Panc1 (cell line): ENCODE data around the gene SSC4D. TPM values are rescaled to one million over a fixed set of nuclear protein-coding genes. Genes with fewer than 3 reads are reported as not detected.
A peak's percentile ranks its signal among the peaks of the same experiment; 100 is the strongest.

Experiments
- ATAC-seq: fragments of 200-7000 bp; cut with Tn5 transposase; 2 replicates; pipeline ENCODE4 v1.9.1; 2020; ENCODE audit warnings: mild to moderate bottlenecking, moderate library complexity
- BruUV-seq: library from RNA; stranded (reverse); fragments of 400-500 nt; replicated peaks from 2 replicates; lab custom pipeline; 2021; lab: Mats Ljungman, UMichigan
- CTCF ChIA-PET: fragments of 300-600 bp; sonication (Branson Sonifier 250); formaldehyde crosslinking; loops from one replicate; lab custom pipeline; 2022; ENCODE audit warnings: antibody characterized with exemption; lab: Charles Lee
- POLR2A ChIA-PET: fragments of 300-600 bp; sonication (Branson Sonifier 250); formaldehyde crosslinking; loops from one replicate; lab custom pipeline; 2022; ENCODE audit warnings: antibody characterized with exemption; lab: Charles Lee
- DNase-seq: peaks from one replicate; pipeline ENCODE4 v3.0.0-alpha.2; 2010; ENCODE audit warnings: low read depth, low spot score
- H3K27ac ChIP-seq: 2 replicates; pipeline ENCODE4 v1.5.1; 2011; ENCODE audit warnings: mild to moderate bottlenecking, low read length, inconsistent platforms
- H3K27me3 ChIP-seq: fragments of 200-500 bp; sonication (Bioruptor generic); 2 replicates; pipeline ENCODE4 v1.6.0; 2014; ENCODE audit warnings: low read length, inconsistent platforms; ENCODE audit not compliant: control insufficient read depth, insufficient read depth
- H3K36me3 ChIP-seq: fragments of 200-500 bp; sonication (Bioruptor generic); 2 replicates; pipeline ENCODE4 v1.5.1; 2014; ENCODE audit warnings: inconsistent platforms, mild to moderate bottlenecking, low read length, moderate library complexity; ENCODE audit not compliant: control insufficient read depth, insufficient read depth
- H3K4me1 ChIP-seq: 2 replicates; pipeline ENCODE4 v1.5.1; 2011; ENCODE audit warnings: inconsistent platforms, mild to moderate bottlenecking, low read length, moderate library complexity; ENCODE audit not compliant: control insufficient read depth, insufficient read depth
- H3K4me3 ChIP-seq, 2 experiments: 2 replicates each; pipeline ENCODE4 v1.5.1; 2011 to 2012; ENCODE audit warnings: low read depth in 2 of 2, low read length in 2 of 2, mild to moderate bottlenecking in 2 of 2, inconsistent platforms in 1 of 2, moderate library complexity in 1 of 2
- H3K9me3 ChIP-seq: fragments of 200-500 bp; sonication (Bioruptor generic); 2 replicates; pipeline ENCODE4 v1.5.1; 2014; ENCODE audit warnings: low read depth, mild to moderate bottlenecking, inconsistent platforms, low read length, moderate library complexity; ENCODE audit not compliant: control insufficient read depth, insufficient read depth
- CTCF ChIP-seq: fragments of 450-650 bp; IDR thresholded peaks from 2 replicates; pipeline ENCODE4 v1.5.1; 2017; ENCODE audit warnings: mild to moderate bottlenecking
- POLR2AphosphoS5 ChIP-seq: IDR thresholded peaks from 2 replicates; pipeline ENCODE4 v1.6.1; 2012; ENCODE audit warnings: mild to moderate bottlenecking, low read depth, low read length, moderate library complexity
- REST ChIP-seq, 2 experiments: IDR thresholded peaks; 2 replicates each; pipeline ENCODE4 v1.6.1; 2011 to 2012; ENCODE audit warnings: low read depth in 2 of 2, control low read depth in 1 of 2, low read length in 1 of 2, mild to moderate bottlenecking in 1 of 2, moderate library complexity in 1 of 2; ENCODE audit not compliant: insufficient read depth in 1 of 2
- SIN3A ChIP-seq: IDR thresholded peaks from 2 replicates; pipeline ENCODE4 v1.6.1; 2012; ENCODE audit warnings: low read depth, mild to moderate bottlenecking, low read length, moderate library complexity, borderline replicate concordance; ENCODE audit not compliant: insufficient read depth
- TCF7L2 ChIP-seq: IDR thresholded peaks from 2 replicates; pipeline ENCODE4 v1.6.1; 2011; ENCODE audit warnings: mild to moderate bottlenecking, low read depth, low read length, inconsistent platforms
- in situ Hi-C: cut with HindIII; loops from 2 replicates; pipeline ENCODE4 v1.10.0; 2016; ENCODE audit warnings: low sequenced_read_pairs, low pct_unique_long_range_greater_than_20kb
- intact Hi-C: fragments of 100-400 bp; cut with micrococcal nuclease; formaldehyde crosslinking; loops from one replicate; pipeline ENCODE4 v1.10.0; 2022; ENCODE audit not compliant: unreplicated experiment
- total RNA-seq: library from RNA; stranded (reverse); gene quantifications from one replicate; pipeline ENCODE4 v1.2.1, GENCODE V29; 2021; ENCODE audit not compliant: unreplicated experiment

SSC4D gene
- total RNA-seq, 1 experiment from 2014 or later = 1.6 TPM

- Histone ChIP-seq H3K4me3 (peak overlapping the region; percentile 38 to 57), H3K9me3 (no peaks in the 10 kb centered on the region), H3K27me3 (no peaks in the 10 kb centered on the region), H3K27ac (peak overlapping the region; percentile 97), H3K36me3 (no peaks in the 10 kb centered on the region), H3K4me1 (peaks cover 10% of the 10 kb centered on the region)
- TF ChIP-seq SIN3A (no peak), POLR2AphosphoS5 (no peak), REST (IDR thresholded peaks at IDR 0.05; ENCODE audit: insufficient read depth in 1 of 2, low read depth in 2 of 2, low read length in 1 of 2) (no peak), CTCF (no peak), TCF7L2 (no peak)
- ATAC-seq (no peak), DNase-seq (no peak)
- intact Hi-C loops = no loop called here
- in situ Hi-C loops = no loop called here
- CTCF ChIA-PET = interaction anchor here (1.1 kb wide), 1 partner anchor 74 kb away, joined by 6 read pairs; no protein-coding TSS in a partner anchor
- POLR2A ChIA-PET = no interaction called here
- BruUV-seq = no TSS peak
Measured at GRCh38 chr7:76392531-76393115, 16.9 kb downstream of the SSC4D start.

- CTCF ChIA-PET = no interaction called here
- in situ Hi-C loops = no loop called here
Measured at GRCh38 chr7:76390092-76390491, 19.4 kb downstream of the SSC4D start.

More at GRCh38 chr7:76390092-76390491, 19.4 kb downstream of the SSC4D start:
- POLR2A ChIA-PET = no interaction called here
- H3K36me3 ChIP-seq = no peaks in the 10 kb centered on the region
- TF ChIP-seq POLR2AphosphoS5 (no peak), REST (IDR thresholded peaks at IDR 0.05; ENCODE audit: insufficient read depth in 1 of 2, low read depth in 2 of 2, low read length in 1 of 2) (no peak), CTCF (no peak), SIN3A (no peak), TCF7L2 (no peak)
- no peak overlapping the region for H3K4me3 ChIP-seq
- peaks cover 10% of the 10 kb centered on the region for H3K4me1 ChIP-seq
- H3K27me3 ChIP-seq = no peaks in the 10 kb centered on the region
- ATAC-seq (no peak), DNase-seq (no peak)
- H3K27ac ChIP-seq = no peak overlapping the region
- no peaks in the 10 kb centered on the region for H3K9me3 ChIP-seq
- no TSS peak for BruUV-seq
- intact Hi-C loops = no loop called here
